ENCODE data around the gene FBXO8. TPM values are rescaled to one million over a fixed set of nuclear protein-coding genes. Genes with fewer than 3 reads are reported as not detected.

FBXO8 gene
- total and polyA plus RNA-seq, 8 donors = 24.9 to 32.3 (median 26.8) TPM

GRCh38 chr4:174252412-174252811, 31.1 kb downstream of the FBXO8 start:
- no peak for TF ChIP-seq CTCF (IDR thresholded peaks at IDR 0.05)

GRCh38 chr4:174248407-174248806, 35.1 kb downstream of the FBXO8 start:
- Histone ChIP-seq H3K27me3 (no peaks in the 10 kb centered on the region), H3K4me1 (no peaks in the 10 kb centered on the region), H3K36me3 (no peaks in the 10 kb centered on the region), H3K27ac (no peak overlapping the region), H3K4me3 (no peak overlapping the region), H3K9me3 (no peaks in the 10 kb centered on the region)
- ATAC-seq (no peak), DNase-seq (no peak)
- no peak for TF ChIP-seq CTCF (IDR thresholded peaks at IDR 0.05)
- intact Hi-C loops (cut with DNase I) = no loop called here

More at GRCh38 chr4:174252412-174252811, 31.1 kb downstream of the FBXO8 start:
- Histone ChIP-seq H3K4me1 (no peaks in the 10 kb centered on the region), H3K27me3 (no peaks in the 10 kb centered on the region), H3K4me3 (no peak overlapping the region), H3K36me3 (peaks cover 0 to 5% of the 10 kb centered on the region in 2 donors), H3K9me3 (no peaks in the 10 kb centered on the region), H3K27ac (no peak overlapping the region)
- intact Hi-C loops (cut with DNase I) = no loop called here
- no peak for DNase-seq
- no peak for ATAC-seq

- H3K4me1 ChIP-seq = no peaks in the 10 kb centered on the region
- no peak overlapping the region for H3K4me3 ChIP-seq
- ATAC-seq (no peak), DNase-seq (no peak)
- intact Hi-C loops (cut with DNase I) = no loop called here
- no peak for TF ChIP-seq CTCF (IDR thresholded peaks at IDR 0.05)
- H3K9me3 ChIP-seq = no peaks in the 10 kb centered on the region
- peaks cover 0 to 2% of the 10 kb centered on the region in 2 donors for H3K36me3 ChIP-seq
- no peak overlapping the region for H3K27ac ChIP-seq
- no peaks in the 10 kb centered on the region for H3K27me3 ChIP-seq
Observed at GRCh38 chr4:174245714-174246113, 37.8 kb downstream of the FBXO8 start.

- Histone ChIP-seq H3K36me3 (peaks cover 0 to 12% of the 10 kb centered on the region in 2 donors), H3K4me3 (no peak overlapping the region), H3K9me3 (no peaks in the 10 kb centered on the region), H3K27me3 (no peaks in the 10 kb centered on the region), H3K27ac (no peak overlapping the region), H3K4me1 (no peaks in the 10 kb centered on the region)
- ATAC-seq (no peak), DNase-seq (no peak)
- intact Hi-C loops (cut with DNase I) = no loop called here
- TF ChIP-seq CTCF (IDR thresholded peaks at IDR 0.05) = no peak
Observed at GRCh38 chr4:174244441-174244840, 39.0 kb downstream of the FBXO8 start.

GRCh38 chr4:174241162-174241561, 42.3 kb downstream of the FBXO8 start:
- peaks cover 0 to 30% of the 10 kb centered on the region in 2 donors for H3K36me3 ChIP-seq
- H3K27ac ChIP-seq = no peak overlapping the region
- DNase-seq (no peak), ATAC-seq (no peak)
- no peak for TF ChIP-seq CTCF (IDR thresholded peaks at IDR 0.05)
- H3K9me3 ChIP-seq = no peaks in the 10 kb centered on the region
- no peak overlapping the region for H3K4me3 ChIP-seq
- H3K27me3 ChIP-seq = no peaks in the 10 kb centered on the region
- H3K4me1 ChIP-seq = no peaks in the 10 kb centered on the region
- intact Hi-C loops (cut with DNase I) = no loop called here

All from left lung (tissue), 10 donors.